ENCODE measurements around the gene SRF.

The SRF gene

GRCh38 chr6:43147691-43148477, 23.2 kb upstream of the SRF start:
- no peak for DNase-seq

GRCh38 chr6:43149265-43149664, 21.8 kb upstream of the SRF start:
- DNase-seq: no peak

- DNase-seq: no peak
Measured at GRCh38 chr6:43150051-43150751, 20.9 kb upstream of the SRF start.

GRCh38 chr6:43159599-43159998, 11.5 kb upstream of the SRF start:
- peak; percentile 79 for DNase-seq

- DNase-seq: no peak
Measured at GRCh38 chr6:43163899-43164298, 7.2 kb upstream of the SRF start.

- no peak for DNase-seq
Measured at GRCh38 chr6:43170417-43170930, 595 bp upstream of the SRF start.

- DNase-seq: no peak
Measured at GRCh38 chr6:43171707-43172103, 636 bp downstream of the SRF start.

- DNase-seq: peak; percentile 53
Measured at GRCh38 chr6:43172104-43173007, 1.3 kb downstream of the SRF start.

- no peak for DNase-seq
Measured at GRCh38 chr6:43173591-43174262, 2.7 kb downstream of the SRF start.

GRCh38 chr6:43174263-43175112, 3.4 kb downstream of the SRF start:
- DNase-seq: peak; percentile 96

- no peak for DNase-seq
Measured at GRCh38 chr6:43175676-43176422, 4.8 kb downstream of the SRF start.

- no peak for DNase-seq
Measured at GRCh38 chr6:43176423-43176786, 5.3 kb downstream of the SRF start.

GRCh38 chr6:43178150-43178549, 7.1 kb downstream of the SRF start:
- DNase-seq: no peak

- no peak for DNase-seq
Measured at GRCh38 chr6:43178951-43179830, 8.1 kb downstream of the SRF start.

GRCh38 chr6:43180058-43180457, 9.0 kb downstream of the SRF start:
- no peak for DNase-seq

GRCh38 chr6:43180985-43181384, 9.9 kb downstream of the SRF start:
- no peak for DNase-seq

- no peak for DNase-seq
Measured at GRCh38 chr6:43181621-43181941, 10.5 kb downstream of the SRF start.

GRCh38 chr6:43181942-43182860, 11.1 kb downstream of the SRF start, which contains the start of gene CUL9:
Gene CUL9 (plus strand): TSS chr6:43182196. CDS start chr6:43184311, 2,115 bp downstream.
- DNase-seq: peak; percentile 43

GRCh38 chr6:43183441-43183840, 12.4 kb downstream of the SRF start:
- no peak for DNase-seq

Measured in NCI-H2171 treated with DMSO at 0.1 percent for 48 hours (cell line).